NCI-H2227 (cell line): ENCODE measurements around the gene DNAH9.

Experiments
- DNase-seq: peaks from one replicate; lab custom pipeline; 2025; ENCODE audit not compliant: unreplicated experiment; lab: John Stamatoyannopoulos, UW

Gene DNAH9

GRCh38 chr17:11651089-11651488 lies 52.8 kb downstream of the DNAH9 start:
- no peak for DNase-seq

- no peak for DNase-seq
Observed at GRCh38 chr17:11668618-11669017, 70.3 kb downstream of the DNAH9 start.

- no peak for DNase-seq
Observed at GRCh38 chr17:11671126-11671525, 72.9 kb downstream of the DNAH9 start.

GRCh38 chr17:11682646-11683045 lies 84.4 kb downstream of the DNAH9 start:
- DNase-seq: no peak

- no peak for DNase-seq
Observed at GRCh38 chr17:11690681-11691080, 92.4 kb downstream of the DNAH9 start.

GRCh38 chr17:11692688-11693087 lies 94.4 kb downstream of the DNAH9 start:
- no peak for DNase-seq

GRCh38 chr17:11693284-11693683 lies 95.0 kb downstream of the DNAH9 start:
- DNase-seq: no peak

- no peak for DNase-seq
Observed at GRCh38 chr17:11700668-11701067, 102.4 kb downstream of the DNAH9 start.

GRCh38 chr17:11701911-11702310 lies 103.6 kb downstream of the DNAH9 start:
- no peak for DNase-seq

- DNase-seq: no peak
Observed at GRCh38 chr17:11704041-11704440, 105.8 kb downstream of the DNAH9 start.

GRCh38 chr17:11705111-11705510 lies 106.8 kb downstream of the DNAH9 start:
- no peak for DNase-seq

GRCh38 chr17:11707586-11707985 lies 109.3 kb downstream of the DNAH9 start:
- no peak for DNase-seq

- no peak for DNase-seq
Observed at GRCh38 chr17:11712456-11712855, 114.2 kb downstream of the DNAH9 start.

GRCh38 chr17:11719203-11719602 lies 120.9 kb downstream of the DNAH9 start:
- no peak for DNase-seq

GRCh38 chr17:11719856-11720255 lies 121.6 kb downstream of the DNAH9 start:
- no peak for DNase-seq

- no peak for DNase-seq
Observed at GRCh38 chr17:11720816-11721215, 122.5 kb downstream of the DNAH9 start.

- DNase-seq: no peak
Observed at GRCh38 chr17:11730747-11731146, 132.5 kb downstream of the DNAH9 start.

- DNase-seq: no peak
Observed at GRCh38 chr17:11736613-11737312, 138.5 kb downstream of the DNAH9 start.

- no peak for DNase-seq
Observed at GRCh38 chr17:11737313-11737679, 139.0 kb downstream of the DNAH9 start.

GRCh38 chr17:11738151-11738550 lies 139.9 kb downstream of the DNAH9 start:
- DNase-seq: no peak

GRCh38 chr17:11739351-11739750 lies 141.1 kb downstream of the DNAH9 start:
- no peak for DNase-seq

GRCh38 chr17:11739848-11740247 lies 141.6 kb downstream of the DNAH9 start:
- no peak for DNase-seq

- no peak for DNase-seq
Observed at GRCh38 chr17:11742886-11743285, 144.6 kb downstream of the DNAH9 start.
